IPS DF 19.7 (cell line): Measurements from ENCODE around the gene PUS3.

Experiments used
- DNase-seq: peaks from one replicate; pipeline ENCODE4 v3.0.0-alpha.2; 2013; ENCODE audit warnings: low read depth, low spot score

PUS3 gene

GRCh38 chr11:125941619-125942611 is 38.9 kb upstream of the PUS3 start:
- peak; percentile 65 for DNase-seq

DNA sequence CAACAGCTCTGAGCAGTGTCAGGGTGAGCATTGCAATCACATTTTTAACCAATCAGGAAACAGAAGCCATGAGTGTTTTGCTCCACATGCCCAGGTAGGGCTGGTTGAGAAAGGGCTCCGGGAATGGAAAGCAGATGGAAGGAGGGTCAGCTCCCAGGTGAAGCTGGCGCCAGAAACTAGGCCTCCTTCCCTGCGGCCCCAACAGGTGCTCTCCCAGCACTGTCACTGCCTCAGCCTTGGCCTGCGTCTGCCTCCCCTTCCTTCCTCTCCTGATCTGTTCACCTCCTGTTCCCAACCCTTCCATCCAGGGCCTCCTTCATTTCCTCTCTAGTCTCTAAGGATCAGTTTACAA is 38.2 kb upstream of the PUS3 start:
- DNase-seq, result no peak

DNA sequence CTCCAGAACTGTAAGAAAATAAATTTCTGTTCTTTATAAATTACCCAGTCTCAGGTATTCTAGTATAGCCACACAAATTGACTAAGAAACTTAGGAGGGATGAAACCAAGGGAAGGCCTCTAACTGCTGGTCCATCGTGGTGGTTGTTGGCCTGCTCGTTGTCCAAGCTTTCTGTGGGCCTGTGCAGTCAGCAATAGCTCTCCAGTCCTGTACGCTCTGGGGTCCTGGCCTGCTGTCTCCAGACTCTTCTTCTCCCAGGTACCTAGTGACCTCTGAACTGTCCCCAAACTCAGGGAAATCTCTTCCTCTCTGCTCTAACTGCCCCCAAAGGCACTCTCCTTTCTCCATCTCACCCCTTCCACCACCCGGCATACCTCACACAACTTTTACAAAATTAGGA is 37.1 kb upstream of the PUS3 start:
- no peak for DNase-seq

GRCh38 chr11:125939081-125939521 is 36.1 kb upstream of the PUS3 start:
- DNase-seq, result no peak

DNA sequence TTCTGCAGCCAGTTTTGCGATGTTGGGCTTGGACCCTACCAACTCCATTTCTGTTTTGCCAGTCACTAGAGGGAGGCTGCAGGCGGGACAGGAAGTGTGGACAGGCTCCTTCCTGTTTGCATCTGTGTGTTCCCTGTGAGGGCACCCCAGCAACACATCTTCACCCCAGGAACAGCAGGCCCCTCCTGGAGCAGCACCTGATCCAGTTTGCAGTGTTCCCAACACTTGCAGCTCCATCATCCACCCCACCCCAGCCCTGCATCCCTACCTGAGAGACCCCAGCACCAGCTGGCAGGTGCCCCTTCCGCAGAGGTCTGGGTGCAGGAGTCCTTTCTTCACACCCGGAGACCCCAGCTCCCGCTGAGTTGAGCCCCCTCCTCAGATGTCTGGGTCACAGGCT is 35.4 kb upstream of the PUS3 start:
- DNase-seq, result no peak

DNA sequence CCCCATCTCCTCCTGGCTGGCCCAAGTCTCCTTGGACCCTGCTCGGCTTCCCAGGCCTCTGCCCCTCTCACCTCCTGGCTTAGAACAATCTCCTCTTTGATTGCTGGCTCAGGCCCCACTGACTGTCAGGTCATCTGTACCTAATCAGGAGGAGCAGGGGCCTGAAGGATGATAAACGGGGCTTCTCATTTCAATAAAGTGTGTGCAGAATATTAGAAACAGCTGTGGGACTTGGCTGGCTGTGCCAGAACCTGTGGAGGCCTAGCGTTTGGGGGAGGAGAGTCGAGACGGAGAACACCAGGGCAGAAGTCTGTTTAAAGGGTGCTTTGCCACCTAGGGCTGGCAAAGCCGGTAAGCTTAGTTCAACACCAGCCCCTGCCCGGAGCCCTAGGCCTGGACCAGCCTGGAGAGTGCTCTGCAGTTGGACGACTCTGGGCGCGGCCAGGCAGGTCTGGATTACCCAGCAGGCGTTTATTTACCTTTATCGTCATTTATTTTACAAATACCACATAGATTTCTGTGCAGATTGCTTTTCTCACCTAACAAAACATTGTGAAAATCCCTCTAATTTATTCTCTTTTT is 32.7 kb upstream of the PUS3 start:
- DNase-seq, result no peak

- no peak for DNase-seq
Measured at GRCh38 chr11:125935056-125935455, 32.0 kb upstream of the PUS3 start.

- no peak for DNase-seq
Measured at GRCh38 chr11:125934473-125934872, 31.5 kb upstream of the PUS3 start.

DNA sequence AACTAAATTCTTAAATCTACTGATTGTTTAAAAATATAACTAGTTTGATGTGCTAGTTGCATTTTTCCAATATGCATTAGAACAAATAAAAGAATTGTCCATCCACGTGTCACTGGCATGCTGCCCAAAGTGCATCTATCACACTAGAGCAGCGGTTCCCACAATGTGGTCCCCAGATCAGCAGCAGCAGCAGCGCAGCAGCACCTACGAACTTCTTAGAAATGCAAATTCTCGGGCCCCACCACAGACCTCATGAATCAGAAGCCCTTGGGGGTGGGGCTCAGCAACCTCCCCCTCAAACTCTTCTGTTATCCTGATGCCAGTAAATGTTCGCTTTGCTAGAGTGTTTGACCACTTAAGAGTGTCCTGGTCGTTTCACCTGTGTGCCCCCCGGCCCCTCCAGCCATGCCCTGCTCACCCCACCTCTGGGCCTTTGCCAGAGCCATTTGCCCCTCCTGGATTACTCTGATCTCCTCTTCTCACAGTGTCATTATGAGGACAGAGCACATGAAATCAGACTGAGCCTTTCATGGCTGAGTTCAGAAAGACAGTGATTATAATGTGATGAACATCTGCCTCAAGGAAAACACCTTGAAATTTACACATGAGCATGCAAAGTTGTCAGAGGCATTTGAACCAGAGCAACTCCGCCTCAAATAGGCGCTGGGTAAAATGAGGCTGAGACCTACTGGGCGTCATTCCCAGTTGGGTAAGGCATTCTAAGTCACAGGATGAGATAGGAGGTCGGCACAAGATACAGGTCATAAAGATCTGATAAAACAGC is 30.2 kb upstream of the PUS3 start:
- no peak for DNase-seq

- DNase-seq, result no peak
Measured at GRCh38 chr11:125932301-125932700, 29.3 kb upstream of the PUS3 start.

DNA sequence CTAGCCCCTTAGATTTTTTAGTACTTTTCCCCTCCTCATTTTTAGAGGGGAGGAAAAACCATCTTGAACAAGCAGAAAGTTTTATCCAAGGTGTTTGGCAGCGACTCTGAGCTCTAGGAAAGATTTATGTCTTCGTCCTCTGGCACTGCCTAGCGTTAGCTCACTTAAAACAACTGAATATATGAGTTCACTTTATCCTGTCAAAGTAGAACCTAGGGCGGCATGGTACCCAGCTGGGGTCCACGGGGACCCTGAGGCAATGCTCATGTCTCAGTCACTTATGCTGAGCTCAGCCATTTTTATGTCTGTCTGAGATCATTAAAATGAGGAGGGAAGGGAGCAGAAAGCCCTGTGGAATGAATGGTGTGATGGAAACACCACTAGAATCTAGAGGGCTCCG is 28.7 kb upstream of the PUS3 start:
- no peak for DNase-seq

DNA sequence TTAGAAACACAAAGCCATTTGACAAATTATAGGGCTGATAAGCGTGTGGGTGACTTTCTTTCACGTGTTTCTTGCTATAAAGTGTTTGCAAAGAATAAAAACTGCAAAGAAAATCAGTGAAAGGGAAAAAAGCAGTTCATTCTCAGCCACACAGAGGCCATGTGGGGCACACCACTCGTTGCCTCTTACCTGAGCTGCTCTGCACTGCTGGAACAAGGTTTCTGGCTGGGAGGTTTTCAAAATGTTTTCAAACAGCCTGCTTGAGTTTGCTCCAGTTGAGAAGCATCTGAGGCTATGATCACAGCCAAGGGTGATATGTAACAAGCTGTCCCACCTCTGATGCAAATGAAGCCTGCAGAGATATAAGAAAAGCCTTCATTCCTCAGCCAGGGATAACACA is 28.1 kb upstream of the PUS3 start:
- no peak for DNase-seq

- no peak for DNase-seq
Measured at GRCh38 chr11:125930076-125930450, 27.1 kb upstream of the PUS3 start.

DNA sequence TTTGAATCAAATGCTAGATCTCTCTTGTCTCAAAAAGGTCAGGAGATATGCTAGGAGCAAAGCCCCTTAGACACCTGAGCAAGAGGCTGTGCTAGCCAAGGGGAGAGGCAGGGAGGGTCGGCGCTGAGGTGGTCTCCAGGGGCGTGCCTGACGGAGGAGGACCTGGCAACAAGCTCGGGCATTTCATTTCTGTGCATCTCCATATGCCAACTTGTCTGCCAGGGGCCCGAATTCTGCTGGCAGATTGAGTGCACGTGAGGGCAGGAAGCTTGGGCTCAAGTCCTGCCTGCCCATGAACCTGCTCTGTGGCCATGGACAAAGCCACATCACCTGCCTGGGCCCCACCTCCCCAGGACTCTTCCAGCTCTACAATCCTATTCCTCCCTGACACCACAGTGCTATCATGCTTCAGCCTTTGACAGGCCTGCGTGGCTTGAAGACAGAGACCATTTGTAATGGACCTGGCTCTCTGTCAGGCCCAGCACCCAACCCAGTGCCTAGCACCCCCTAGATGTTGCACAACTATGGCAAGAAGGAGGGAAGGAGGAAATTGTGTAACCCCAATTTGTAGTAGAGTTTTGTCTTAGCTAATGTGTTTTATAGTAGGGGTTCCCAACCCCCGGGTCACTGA is 26.6 kb upstream of the PUS3 start:
- DNase-seq, result no peak

DNA sequence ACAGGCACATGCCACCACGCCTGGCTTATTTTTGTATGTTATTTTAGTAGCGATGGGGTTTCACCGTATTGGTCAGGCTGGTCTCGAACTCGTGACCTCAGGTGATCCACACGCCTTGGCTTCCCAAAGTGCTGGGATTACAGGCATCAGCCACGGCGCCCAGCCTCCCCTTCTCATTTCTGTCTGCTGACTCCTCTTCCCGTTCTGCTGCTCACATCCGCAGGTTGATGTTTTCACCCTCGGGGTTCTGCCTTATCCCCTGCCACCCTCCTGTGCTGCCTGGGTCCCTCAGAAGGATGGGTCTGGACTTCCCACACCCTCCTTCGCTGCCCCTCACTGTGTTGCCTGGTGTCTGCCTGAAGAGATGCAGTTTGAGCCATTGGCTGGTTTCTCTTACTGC is 23.7 kb upstream of the PUS3 start:
- no peak for DNase-seq

- DNase-seq, result no peak
Measured at GRCh38 chr11:125925804-125926203, 22.8 kb upstream of the PUS3 start.

GRCh38 chr11:125925247-125925740 is 22.3 kb upstream of the PUS3 start:
- DNase-seq, result no peak

GRCh38 chr11:125924384-125925007 is 21.5 kb upstream of the PUS3 start:
- no peak for DNase-seq

DNA sequence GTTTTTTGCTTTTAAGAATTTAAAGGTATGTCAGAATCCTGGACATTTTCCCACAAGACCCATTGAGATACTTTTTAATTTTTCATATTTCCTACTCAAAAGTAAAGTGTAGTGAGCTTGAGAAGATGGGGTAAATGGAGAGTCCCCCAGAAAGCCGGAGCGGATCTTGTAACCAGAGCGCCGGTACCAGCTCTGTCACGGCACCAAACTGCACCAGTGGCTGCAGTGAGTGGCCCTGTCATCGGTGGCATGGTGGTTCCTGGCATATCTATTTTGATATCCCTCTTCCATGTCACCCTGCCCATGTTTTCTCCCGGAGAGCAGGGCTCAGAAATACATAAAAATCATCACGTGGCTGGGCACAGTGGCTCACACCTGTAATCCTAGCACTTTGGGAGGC is 20.6 kb upstream of the PUS3 start:
- DNase-seq, result no peak

DNA sequence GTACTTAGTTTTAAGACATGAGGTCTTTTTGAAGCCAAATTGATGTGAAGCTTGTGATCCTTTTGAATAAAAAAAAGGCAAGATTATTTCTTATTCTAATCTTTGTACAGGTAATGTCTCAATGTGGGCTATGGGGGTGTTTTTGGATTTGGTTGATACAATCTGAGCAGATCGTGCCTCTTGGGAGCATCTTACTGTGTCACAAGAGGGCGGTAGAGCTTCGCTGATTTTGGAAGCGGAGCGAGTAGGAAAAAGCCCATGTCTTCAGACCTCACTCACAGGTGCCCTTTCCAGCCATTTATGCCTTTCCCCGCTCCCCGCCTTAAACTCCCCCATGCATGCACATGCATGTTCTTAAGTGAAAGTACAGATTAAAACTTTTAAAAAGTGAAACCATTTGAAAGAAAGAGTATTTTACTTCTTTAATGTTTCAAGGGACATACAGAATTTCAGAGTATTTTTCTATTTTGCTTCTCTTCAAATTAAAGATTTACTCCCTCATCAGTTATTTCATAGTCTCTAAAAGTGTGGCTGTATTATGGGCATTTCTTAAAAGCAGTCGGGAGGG is 20.1 kb upstream of the PUS3 start:
- DNase-seq, result no peak

DNA sequence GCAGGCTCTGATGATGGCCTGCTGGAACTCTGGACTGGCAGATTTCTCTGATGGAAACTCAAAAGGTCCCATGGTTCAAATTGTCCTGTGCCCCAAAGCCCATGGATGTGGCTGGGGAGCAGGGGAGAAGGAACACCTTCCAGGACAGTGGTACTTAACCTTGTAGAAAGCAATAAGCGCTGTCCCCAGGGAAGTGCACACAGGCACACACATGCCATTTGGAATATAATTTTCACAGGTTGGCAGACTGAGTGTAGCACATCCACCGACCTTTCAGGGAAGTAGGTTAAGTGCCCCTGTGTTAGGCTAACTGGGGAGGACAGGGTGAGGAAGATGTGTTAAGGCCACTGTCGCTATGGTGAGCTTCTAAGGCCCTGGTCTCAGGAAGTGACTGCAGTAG is 19.1 kb upstream of the PUS3 start:
- no peak for DNase-seq
